Astrocyte (in vitro differentiated cells and primary cell): ENCODE measurements around the gene KLHDC9. TPM values are rescaled to one million over a fixed set of nuclear protein-coding genes. Genes with fewer than 3 reads are reported as not detected.
A peak's percentile ranks its signal among the peaks of the same experiment; 100 is the strongest.

Source experiments
- DNase-seq: peaks from one replicate; pipeline ENCODE4 v3.0.0-alpha.2; 2010; ENCODE audit warnings: low read depth
- FAIRE-seq: peaks from 2 replicates; lab custom pipeline; 2011; peaks lifted over from hg19 to GRCh38; lab: Jason Lieb, UNC
- H2AFZ ChIP-seq: 2 replicates; pipeline ENCODE4 v1.6.0; 2012; ENCODE audit warnings: low read depth, low read length, inconsistent platforms
- H3K27ac ChIP-seq: 2 replicates; pipeline ENCODE4 v1.5.1; 2011; ENCODE audit warnings: low read depth, low read length, inconsistent platforms
- H3K27me3 ChIP-seq: 2 replicates; pipeline ENCODE4 v1.6.0; 2011; ENCODE audit warnings: low read length, inconsistent platforms; ENCODE audit not compliant: insufficient read depth
- H3K36me3 ChIP-seq: 2 replicates; pipeline ENCODE4 v1.5.1; 2011; ENCODE audit warnings: low read length, inconsistent platforms; ENCODE audit not compliant: insufficient read depth
- H3K4me1 ChIP-seq: 2 replicates; pipeline ENCODE4 v1.5.1; 2011; ENCODE audit warnings: low read length, inconsistent platforms; ENCODE audit not compliant: insufficient read depth
- H3K4me2 ChIP-seq: 2 replicates; pipeline ENCODE4 v1.6.0; 2012; ENCODE audit warnings: low read length, inconsistent platforms
- H3K4me3 ChIP-seq: 2 replicates; pipeline ENCODE4 v1.5.1; 2011; ENCODE audit warnings: low read depth, mild to moderate bottlenecking, low read length, inconsistent platforms; ENCODE audit not compliant: insufficient read depth
- H3K79me2 ChIP-seq: 2 replicates; pipeline ENCODE4 v1.6.0; 2012; ENCODE audit warnings: mild to moderate bottlenecking, low read length, inconsistent platforms; ENCODE audit not compliant: insufficient read depth
- H3K9ac ChIP-seq: 2 replicates; pipeline ENCODE4 v1.6.0; 2012; ENCODE audit warnings: mild to moderate bottlenecking, low read length, inconsistent platforms
- H3K9me3 ChIP-seq: 2 replicates; pipeline ENCODE4 v1.5.1; 2012; ENCODE audit warnings: low read depth, mild to moderate bottlenecking, low read length, inconsistent platforms; ENCODE audit not compliant: insufficient read depth
- H4K20me1 ChIP-seq: 2 replicates; pipeline ENCODE4 v1.6.0; 2012; ENCODE audit warnings: low read length, inconsistent platforms; ENCODE audit not compliant: insufficient read depth
- H3K27ac Mint-ChIP-seq: one replicate; pipeline ENCODE4 v1.8.0; 2021; ENCODE audit warnings: mild to moderate bottlenecking, mixed read lengths; ENCODE audit not compliant: unreplicated experiment
- H3K27me3 Mint-ChIP-seq: one replicate; pipeline ENCODE4 v1.8.0; 2021; ENCODE audit warnings: low read depth, mixed read lengths; ENCODE audit not compliant: unreplicated experiment
- H3K36me3 Mint-ChIP-seq: one replicate; pipeline ENCODE4 v1.8.0; 2021; ENCODE audit warnings: low read depth, mixed read lengths; ENCODE audit not compliant: unreplicated experiment
- H3K4me1 Mint-ChIP-seq: one replicate; pipeline ENCODE4 v1.8.0; 2021; ENCODE audit warnings: low read depth, mixed read lengths; ENCODE audit not compliant: unreplicated experiment
- H3K4me3 Mint-ChIP-seq: one replicate; pipeline ENCODE4 v1.8.0; 2021; ENCODE audit warnings: mild to moderate bottlenecking, moderate library complexity, mixed read lengths; ENCODE audit not compliant: unreplicated experiment
- H3K9me3 Mint-ChIP-seq: one replicate; pipeline ENCODE4 v1.8.0; 2021; ENCODE audit warnings: mild to moderate bottlenecking, mixed read lengths; ENCODE audit not compliant: unreplicated experiment
- EZH2 ChIP-seq: IDR thresholded peaks from 2 replicates; pipeline ENCODE4 v1.6.1; 2012; ENCODE audit warnings: mild to moderate bottlenecking, low read length, inconsistent platforms; ENCODE audit not compliant: insufficient read depth
- total RNA-seq: library from RNA; stranded (reverse); gene quantifications from 2 replicates; pipeline ENCODE4 v1.2.1, GENCODE V29; 2021
- TF ChIP-seq, protein P1 (sequence below): IDR thresholded peaks from 2 replicates; pipeline ENCODE4 v1.5.1; 2011; ENCODE audit warnings: low read depth, mild to moderate bottlenecking, inconsistent platforms, low read length, moderate library complexity; ENCODE audit not compliant: insufficient read depth

KLHDC9 gene
- total RNA-seq, 1 donor from 2014 or later = 1.5 TPM

DNA sequence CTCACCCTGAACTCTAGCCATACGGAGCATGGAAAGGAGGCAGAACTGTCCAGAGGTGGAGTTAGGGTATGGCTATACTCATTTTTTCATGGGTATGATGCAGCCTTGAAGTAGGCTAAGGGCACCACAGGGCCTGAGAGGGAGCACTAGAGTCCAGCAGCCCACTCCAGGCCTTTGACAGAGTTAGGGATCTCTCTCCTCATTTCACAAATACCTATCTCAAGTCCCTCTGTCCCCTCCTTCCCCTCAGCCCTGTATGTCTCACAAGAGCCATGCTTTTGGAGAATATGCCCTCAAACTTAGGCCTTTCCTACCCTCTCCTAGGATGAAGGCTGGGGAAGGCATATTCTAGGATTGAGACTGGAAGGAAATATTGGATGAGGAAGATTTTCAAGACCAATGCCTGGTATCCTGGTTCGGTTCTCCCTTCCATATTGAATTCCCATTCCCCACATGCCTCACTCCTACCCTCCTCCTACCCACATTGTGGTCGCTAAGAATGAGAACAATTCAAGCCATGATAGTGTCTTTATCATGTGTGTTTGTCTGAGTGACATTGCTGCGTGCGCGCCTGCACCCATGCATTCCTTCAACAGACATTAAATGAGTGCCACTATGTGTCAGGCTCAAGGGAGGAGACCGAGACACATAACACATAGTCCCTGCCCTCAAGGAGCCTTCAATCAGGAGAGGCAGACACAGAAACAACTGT, 6.2 kb upstream of the KLHDC9 start:
- no peak for FAIRE-seq
- no peak overlapping the region for H3K4me3 Mint-ChIP-seq
- Histone ChIP-seq H3K9ac (no peak overlapping the region), H3K27ac (no peak overlapping the region), H3K9me3 (no peaks in the 10 kb centered on the region), H3K79me2 (no peaks in the 10 kb centered on the region), H4K20me1 (no peaks in the 10 kb centered on the region), H3K27me3 (no peaks in the 10 kb centered on the region), H2AFZ (no peak overlapping the region), H3K4me1 (peaks cover 13% of the 10 kb centered on the region), H3K4me3 (no peak overlapping the region), H3K4me2 (peak overlapping the region; percentile 65), H3K36me3 (no peaks in the 10 kb centered on the region)
- peaks cover 51% of the 10 kb centered on the region for H3K4me1 Mint-ChIP-seq
- no peaks in the 10 kb centered on the region for H3K27me3 Mint-ChIP-seq
- no peaks in the 10 kb centered on the region for H3K9me3 Mint-ChIP-seq
- TF ChIP-seq, protein P1, sequence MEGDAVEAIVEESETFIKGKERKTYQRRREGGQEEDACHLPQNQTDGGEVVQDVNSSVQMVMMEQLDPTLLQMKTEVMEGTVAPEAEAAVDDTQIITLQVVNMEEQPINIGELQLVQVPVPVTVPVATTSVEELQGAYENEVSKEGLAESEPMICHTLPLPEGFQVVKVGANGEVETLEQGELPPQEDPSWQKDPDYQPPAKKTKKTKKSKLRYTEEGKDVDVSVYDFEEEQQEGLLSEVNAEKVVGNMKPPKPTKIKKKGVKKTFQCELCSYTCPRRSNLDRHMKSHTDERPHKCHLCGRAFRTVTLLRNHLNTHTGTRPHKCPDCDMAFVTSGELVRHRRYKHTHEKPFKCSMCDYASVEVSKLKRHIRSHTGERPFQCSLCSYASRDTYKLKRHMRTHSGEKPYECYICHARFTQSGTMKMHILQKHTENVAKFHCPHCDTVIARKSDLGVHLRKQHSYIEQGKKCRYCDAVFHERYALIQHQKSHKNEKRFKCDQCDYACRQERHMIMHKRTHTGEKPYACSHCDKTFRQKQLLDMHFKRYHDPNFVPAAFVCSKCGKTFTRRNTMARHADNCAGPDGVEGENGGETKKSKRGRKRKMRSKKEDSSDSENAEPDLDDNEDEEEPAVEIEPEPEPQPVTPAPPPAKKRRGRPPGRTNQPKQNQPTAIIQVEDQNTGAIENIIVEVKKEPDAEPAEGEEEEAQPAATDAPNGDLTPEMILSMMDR = no peak
- no peak for TF ChIP-seq EZH2
- H3K36me3 Mint-ChIP-seq = no peaks in the 10 kb centered on the region
- peak; percentile 34 for DNase-seq
- H3K27ac Mint-ChIP-seq = peak overlapping the region; percentile 53

DNA sequence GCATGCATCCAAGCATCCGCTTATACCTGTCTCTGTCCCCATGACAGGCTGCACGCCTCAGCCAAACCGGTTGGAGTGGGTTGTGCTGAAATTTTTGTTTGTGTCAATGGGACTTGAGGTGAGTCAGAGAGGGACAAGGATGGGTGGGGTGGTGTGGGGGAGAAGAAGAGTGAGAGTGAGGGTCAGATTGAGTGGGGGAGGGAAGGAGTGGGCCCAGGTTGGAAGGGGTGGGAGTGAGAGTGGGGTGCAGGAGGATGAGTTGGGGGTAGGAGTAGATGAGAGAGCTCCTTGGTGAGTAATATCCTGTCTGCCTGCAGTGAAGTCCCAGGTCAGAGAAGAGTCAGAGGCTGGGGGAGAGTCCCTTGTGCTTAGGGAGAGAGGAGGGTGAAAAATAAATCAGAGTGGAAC, 5.5 kb upstream of the KLHDC9 start:
- H2AFZ ChIP-seq = no peak overlapping the region
- no peak overlapping the region for H3K4me3 ChIP-seq
- Mint-ChIP-seq H3K4me3 (peak overlapping the region; percentile 12), H3K27me3 (no peaks in the 10 kb centered on the region), H3K36me3 (no peaks in the 10 kb centered on the region), H3K4me1 (peaks cover 53% of the 10 kb centered on the region), H3K27ac (peak overlapping the region; percentile 53), H3K9me3 (no peaks in the 10 kb centered on the region)
- H3K79me2 ChIP-seq = no peaks in the 10 kb centered on the region
- H3K9me3 ChIP-seq = no peaks in the 10 kb centered on the region
- H4K20me1 ChIP-seq = no peaks in the 10 kb centered on the region
- no peaks in the 10 kb centered on the region for H3K36me3 ChIP-seq
- no peak for FAIRE-seq
- no peaks in the 10 kb centered on the region for H3K27me3 ChIP-seq
- H3K27ac ChIP-seq = no peak overlapping the region
- peaks cover 13% of the 10 kb centered on the region for H3K4me1 ChIP-seq
- TF ChIP-seq EZH2 = no peak
- TF ChIP-seq, protein P1 = no peak
- no peak for DNase-seq
- no peak overlapping the region for H3K9ac ChIP-seq
- peak overlapping the region; percentile 65 for H3K4me2 ChIP-seq

GRCh38 chr1:161094481-161094880, 3.7 kb upstream of the KLHDC9 start:
- FAIRE-seq (no peak), DNase-seq (no peak)
- Mint-ChIP-seq H3K27ac (no peak overlapping the region), H3K4me3 (no peak overlapping the region), H3K9me3 (no peaks in the 10 kb centered on the region), H3K4me1 (peaks cover 38% of the 10 kb centered on the region), H3K27me3 (no peaks in the 10 kb centered on the region), H3K36me3 (no peaks in the 10 kb centered on the region)
- TF ChIP-seq, protein P1 = no peak
- no peak for TF ChIP-seq EZH2
- Histone ChIP-seq H3K4me1 (peaks cover 27% of the 10 kb centered on the region), H3K9me3 (no peaks in the 10 kb centered on the region), H3K27me3 (no peaks in the 10 kb centered on the region), H2AFZ (no peak overlapping the region), H3K27ac (no peak overlapping the region), H3K36me3 (no peaks in the 10 kb centered on the region), H3K4me2 (no peak overlapping the region), H3K79me2 (no peaks in the 10 kb centered on the region), H3K9ac (no peak overlapping the region), H3K4me3 (no peak overlapping the region), H4K20me1 (peaks cover 7% of the 10 kb centered on the region)
